CD4-positive, alpha-beta T cell treated with Interleukin-15 for 1 hour (primary cell): Measurements from ENCODE around the gene VPS9D1.

Source experiments
- DNase-seq: peaks from one replicate; pipeline ENCODE4 v3.0.0-alpha.2; 2020

Gene VPS9D1

DNA sequence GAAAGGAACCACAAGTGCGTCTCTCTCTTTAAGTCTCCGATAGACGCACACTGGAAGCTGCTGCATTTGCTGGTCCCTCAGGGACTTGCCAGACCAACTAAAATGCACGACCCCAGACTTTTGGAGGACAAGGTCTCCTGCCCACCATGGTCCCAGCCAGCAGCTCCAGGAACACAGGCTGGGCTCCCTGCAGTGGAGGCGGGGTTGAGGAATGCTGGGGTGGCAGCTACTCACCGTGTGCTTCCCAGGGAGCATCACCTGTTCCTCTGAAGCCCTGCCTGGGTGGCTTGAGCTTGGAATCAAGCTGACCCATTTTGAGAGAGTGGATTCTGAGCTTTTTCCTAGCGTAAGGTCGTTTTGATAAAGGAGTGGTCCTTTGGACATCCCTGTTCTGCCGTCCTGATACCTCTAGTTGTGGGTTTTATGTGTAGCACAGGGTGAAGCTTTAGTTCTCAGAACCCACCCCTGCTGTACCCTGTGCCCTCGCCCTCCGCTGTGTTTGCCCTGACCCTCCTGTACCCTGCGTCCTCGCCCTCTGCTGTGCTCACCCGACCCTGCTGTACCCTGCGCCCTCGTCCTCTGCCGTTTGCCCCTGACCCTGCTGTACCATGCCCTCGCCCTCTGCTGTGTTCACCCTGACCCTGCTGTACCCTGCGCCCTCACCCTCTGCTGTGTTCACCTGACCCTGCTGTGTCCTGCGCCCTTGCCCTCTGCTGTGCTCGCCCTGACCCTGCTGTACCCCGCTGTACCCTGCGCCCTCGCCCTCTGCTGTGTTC is 11.6 kb upstream of the VPS9D1 start:
- DNase-seq: no peak

DNA sequence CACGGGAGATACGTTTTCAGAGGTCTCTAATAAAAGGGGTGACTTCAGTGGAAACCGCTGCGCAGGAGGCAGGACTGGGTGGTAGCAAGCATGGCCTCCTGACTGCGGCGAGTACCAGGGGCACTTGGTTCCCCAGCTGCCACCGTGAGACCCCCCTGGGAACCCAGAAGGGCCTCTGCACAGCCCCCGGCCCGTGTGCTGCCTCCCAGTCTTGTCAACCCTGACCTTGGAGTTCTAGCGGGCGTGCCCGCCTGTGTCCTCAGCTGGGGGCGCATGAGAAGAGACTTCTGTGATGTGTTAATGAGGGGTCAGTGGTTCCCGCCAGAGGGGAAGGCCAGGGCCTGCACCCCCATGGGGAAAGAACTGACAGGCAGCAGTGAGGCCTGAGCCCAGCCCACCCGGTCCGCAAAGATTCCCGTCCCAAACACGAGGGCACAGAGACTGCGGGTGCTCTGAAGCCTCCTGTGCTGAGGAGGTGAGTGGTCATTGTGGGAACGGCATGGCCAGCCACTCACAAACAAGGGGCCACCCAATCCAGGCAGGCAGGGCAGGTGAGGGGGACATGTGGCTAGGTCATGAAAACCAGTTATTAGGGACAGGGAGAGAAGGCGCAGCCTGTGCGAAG is 10.0 kb upstream of the VPS9D1 start:
- DNase-seq: no peak

DNA sequence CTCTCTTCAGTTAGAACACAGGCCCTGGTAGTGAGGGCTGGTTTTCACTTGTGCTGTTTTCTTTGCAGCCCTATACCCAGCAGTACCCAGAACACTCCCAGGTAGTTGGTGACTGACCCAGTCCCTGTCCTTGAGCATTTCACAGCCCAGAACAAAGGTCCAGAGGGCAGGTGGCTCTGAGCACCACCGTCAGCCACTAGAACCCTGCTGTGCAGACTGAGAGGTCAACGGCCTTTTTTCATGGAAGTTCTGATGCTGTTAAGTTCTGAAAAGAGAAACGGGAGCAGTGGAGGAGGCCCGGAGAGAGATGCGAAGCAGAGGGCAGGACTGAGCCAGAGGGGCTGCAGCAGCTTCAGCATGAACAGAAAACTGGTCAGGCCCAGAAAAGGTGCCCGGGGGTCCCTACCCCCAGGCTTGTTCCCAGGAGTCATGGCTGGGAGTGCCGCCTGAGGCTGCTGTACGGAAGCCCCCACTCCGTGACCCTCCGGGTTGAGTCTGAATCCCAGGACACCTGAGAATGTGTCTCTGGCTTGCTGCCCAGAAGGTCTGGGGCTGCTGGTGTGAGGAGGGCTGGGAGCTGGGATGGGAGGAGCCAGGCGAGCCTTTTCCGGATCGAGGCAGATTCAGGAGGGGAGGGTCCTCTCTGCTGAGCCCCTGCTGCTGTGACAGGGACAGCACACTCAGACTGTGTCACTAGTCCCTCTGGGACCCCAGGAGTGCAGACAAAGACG is 9.3 kb upstream of the VPS9D1 start:
- no peak for DNase-seq

DNA sequence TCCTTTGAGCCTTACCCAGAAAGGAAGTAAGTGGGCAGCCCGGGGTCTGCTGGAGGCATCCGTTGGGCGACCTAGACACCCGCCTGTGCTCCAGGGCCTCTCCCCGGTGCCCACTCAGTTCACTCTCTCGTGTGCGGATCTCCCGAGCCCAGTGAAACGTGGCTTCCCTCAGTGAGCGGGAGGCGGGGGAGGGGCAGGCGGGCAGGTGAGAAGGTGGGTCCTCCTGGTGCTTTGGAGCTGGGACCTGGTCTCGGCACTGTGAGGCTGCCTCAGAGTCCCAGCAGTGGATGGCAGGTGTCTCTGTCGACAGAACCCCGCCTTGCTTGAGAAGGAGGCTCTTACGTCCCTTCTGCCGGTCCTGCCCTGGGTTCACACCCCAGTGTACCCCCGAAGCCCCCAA is 8.6 kb upstream of the VPS9D1 start:
- DNase-seq: no peak

DNA sequence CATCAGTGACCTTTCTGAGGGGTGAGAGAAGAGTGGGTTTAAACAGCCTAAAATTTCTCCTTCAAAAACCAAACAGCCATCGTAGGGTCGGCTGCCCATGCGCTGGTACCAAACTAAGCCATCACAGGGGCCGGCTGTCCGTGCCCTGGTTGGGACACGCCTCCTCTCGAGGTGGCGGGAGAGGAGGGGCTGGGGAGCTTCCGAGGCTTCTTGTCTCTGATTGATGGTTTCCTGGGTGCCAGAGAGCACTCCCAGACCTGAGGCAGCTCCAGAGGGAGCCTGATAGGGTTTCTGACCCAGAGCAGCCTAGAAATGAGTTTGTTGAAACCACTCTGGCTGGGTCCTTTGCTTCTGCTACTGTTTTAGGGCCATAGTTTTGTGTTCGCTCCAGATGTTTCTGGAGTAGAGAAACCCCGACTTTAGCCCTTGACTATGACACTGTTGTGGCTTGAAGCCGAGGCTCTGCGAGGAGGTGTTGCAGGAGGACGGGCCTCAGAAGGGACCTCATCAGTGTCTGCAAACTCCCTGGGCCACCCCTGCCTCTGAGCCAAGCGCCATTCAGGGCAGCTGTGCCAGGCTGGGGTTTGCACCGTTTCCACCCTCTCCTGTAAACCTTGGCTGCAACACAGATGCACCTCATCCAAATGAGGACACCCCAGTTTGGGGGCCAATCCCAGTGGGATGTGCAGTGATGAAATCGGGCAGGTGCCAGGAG is 6.9 kb upstream of the VPS9D1 start:
- no peak for DNase-seq

DNA sequence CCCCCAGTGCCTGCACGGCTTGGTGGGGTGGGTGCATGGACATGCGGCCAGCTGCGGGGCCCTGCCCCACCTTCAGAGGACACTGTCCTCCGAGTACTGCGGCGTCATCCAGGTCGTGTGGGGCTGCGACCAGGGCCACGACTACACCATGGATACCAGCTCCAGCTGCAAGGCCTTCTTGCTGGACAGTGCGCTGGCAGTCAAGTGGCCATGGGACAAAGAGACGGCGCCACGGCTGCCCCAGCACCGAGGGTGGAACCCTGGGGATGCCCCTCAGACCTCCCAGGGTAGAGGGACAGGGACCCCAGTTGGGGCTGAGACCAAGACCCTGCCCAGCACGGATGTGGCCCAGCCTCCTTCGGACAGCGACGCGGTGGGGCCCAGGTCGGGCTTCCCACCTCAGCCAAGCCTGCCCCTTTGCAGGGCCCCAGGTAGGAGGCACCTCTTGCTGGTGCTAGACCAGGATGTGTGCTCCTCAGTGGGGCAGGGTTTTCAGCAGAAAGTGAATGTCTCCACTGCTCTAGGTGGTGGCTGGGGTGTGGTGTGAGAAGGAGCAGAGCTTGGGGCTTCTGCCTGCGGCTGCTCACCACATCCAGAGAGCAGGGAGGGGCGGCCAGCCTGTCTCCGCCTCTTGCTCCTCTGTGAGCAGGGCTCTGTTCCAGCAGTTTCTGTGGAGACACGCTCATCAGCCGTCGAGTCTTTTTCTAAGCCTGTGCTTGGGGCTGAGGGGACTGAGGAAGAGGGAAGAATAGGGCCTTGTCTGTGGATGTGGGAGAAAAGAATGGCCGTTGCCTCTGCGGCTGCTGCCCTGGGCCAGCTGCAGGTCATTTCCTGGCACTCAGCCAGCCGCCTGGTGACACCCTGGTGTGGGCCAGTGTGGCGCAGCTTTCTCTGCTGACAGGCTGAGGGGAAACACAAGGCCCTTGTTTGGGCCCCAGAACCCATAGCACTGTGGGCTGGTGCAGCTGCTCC is 2.9 kb upstream of the VPS9D1 start:
- peak; percentile 86 for DNase-seq

DNA sequence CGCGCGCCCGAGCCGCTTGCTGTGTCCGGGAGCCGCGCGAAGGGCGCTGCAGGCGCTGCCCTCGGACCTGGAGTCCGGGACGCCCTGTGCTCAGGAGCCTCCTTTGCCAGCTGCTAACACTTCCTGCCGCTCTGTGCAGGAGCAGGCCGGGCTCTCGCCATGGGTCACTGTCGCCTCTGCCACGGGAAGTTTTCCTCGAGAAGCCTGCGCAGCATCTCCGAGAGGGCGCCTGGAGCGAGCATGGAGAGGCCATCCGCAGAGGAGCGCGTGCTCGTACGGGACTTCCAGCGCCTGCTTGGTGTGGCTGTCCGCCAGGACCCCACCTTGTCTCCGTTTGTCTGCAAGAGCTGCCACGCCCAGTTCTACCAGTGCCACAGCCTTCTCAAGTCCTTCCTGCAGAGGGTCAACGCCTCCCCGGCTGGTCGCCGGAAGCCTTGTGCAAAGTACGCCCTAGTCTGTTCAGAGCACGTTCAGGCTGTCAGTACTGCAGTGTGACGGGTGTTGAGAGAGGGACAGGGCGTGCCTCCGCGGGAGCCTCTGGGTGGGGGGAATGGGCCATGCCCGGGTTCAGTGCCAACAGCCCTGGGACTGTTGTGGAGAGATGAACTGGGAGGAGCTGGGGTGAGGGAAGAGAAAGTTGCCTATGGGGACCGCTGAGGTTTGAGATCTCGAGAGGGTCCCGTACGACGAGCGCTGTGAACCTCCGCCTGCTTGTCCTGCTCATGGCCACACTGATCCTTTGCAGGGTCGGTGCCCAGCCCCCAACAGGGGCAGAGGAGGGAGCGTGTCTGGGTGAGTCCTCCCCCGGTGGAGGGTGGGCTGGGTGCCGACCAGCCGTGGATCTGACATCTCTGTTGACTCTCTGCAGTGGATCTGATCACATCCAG is 1.9 kb upstream of the VPS9D1 start:
- peak; percentile 86 for DNase-seq

DNA sequence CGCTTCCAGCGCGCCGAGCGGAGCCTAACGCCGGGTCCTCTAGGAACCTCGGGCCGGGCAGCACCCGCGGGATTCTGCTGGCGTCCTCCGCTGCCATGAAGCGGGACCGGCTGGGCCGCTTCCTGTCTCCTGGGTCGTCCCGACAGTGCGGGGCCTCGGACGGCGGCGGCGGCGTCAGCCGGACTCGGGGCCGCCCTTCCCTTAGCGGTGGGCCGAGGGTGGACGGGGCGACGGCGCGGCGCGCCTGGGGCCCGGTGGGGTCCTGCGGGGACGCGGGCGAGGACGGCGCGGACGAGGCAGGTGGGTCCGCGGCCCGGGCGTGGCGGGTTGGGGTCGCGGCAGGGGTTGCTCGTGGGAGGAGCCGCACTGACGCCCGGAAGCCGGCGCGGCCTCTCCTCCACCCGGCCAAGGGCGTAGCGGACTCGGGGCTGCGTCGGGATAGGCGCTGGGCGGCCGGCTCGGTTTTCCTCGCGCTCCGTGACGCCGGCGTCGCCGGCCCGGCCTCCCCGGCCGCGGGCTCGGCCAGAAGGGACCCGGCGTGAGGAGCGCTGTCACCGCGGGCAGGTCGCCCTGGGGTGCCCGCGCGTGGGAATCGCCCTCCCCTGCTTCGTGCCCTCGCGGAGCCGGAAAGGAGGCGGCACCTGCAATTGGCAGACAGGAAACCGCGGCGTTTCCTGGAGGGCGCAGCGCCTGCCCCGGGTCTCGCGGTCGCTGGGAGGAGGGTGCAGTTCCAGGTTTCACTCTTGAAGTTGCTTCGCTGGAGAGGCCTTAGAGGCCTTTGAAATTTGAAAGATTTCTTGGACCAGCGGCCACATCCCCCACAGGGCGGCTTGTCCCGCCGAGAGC is 1.1 kb upstream of the VPS9D1 start:
- DNase-seq: peak; percentile 91

DNA sequence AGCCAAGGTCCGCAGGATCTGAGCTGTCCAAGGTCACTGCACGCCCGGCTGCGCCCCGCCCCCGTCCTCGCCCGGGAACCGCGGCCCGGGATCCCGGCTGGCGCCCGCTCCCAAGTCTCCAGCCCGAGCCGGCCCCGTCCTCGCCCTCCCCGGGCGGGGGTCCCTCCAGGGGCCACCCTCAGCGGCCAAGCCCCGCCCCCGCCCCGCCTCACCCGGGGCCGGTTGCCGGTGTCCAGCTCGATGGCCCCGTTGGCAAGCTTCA is 216 bp downstream of the VPS9D1 start:
- DNase-seq: no peak

DNA sequence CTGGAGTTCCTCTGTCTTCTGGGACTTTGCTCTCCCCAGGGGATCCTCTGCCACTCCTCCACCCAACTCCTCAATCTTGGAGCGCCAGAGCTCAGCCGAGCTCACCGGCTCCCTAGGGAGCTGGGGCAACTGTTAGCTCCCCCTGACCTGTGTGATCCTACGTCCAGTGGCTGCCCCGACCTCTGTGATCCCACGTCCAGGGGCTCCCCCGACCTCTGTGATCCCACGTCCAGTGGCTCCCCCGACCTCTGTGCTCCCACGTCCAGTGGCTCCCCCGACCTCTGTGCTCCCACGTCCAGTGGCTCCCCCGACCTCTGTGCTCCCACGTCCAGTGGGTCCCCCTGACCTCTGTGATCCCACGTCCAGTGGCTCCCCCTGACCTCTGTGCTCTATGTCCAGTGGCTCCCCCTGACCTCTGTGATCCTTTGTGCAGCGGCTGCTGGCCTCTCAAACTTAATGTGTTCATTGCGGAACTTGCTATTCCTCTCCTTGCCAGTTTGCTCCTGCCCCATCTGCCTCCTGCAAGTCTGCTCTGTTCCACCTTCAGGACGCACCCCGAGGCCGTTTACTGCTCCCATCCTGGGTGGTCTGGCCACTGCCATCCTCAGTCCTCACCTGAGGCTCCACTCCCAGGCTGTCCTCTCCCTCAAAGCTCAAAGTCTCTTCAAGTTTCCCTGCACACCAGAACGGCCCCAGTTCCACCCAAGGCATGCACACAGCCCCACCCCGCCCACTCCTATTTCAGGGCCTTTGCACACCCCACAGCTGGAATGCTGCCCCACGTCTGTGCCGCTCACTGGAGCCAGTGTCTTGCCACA is 2.8 kb downstream of the VPS9D1 start:
- no peak for DNase-seq

DNA sequence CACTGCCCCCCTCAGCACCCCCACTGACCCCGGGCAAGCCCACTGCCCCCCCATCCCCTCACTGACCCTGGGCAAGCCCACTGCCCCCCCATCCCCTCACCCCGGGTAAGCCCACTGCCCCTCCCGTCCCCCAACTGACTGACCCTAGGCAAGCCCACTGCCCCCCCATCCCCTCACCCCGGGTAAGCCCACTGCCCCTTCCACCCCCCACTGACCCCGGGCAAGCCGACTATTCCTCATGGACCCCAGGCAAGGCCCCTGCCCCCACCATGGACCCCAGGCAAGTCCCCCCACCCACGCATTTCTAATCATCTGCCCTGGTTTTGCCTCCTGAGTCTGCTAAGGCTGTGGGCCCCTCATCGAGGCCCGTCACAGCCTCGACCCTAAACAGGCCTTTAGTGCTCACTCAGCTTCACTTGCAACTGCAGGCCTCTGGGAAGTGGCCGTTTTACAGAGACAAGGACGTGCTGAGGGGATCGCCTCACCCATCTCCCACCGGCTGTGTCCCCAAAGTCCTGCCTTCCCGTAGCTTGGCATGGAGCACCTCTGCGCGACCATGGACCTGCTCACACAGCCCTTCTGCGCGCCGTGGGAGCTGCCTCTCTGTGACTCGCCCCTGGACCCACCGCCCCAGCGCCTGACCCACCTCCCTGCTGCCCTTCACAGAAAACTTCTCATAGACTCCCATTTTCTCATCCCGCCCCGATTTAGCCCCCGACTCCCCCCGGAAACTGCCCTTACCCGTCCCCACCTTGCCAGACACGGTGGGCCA is 3.6 kb downstream of the VPS9D1 start:
- DNase-seq: no peak

DNA sequence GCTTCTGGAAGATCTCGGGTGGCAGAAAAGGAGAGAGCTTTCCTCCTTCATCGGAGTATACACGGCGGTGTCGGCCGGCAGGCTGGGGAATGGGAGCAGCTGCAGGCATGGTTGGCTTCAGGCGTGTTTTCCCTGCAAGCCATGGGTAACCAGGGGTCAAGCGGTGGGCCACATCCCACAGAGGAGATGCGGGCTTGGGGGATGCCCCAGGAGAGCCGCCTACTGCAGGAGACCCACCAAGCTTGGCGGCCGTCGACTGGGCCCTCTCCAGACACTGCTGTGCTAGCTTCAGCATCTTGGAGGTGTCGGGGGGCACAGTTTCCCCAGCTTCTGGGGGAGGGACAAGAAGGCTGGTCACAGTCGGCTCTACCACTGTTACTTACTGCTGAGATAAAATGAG is 4.2 kb downstream of the VPS9D1 start:
- DNase-seq: no peak

DNA sequence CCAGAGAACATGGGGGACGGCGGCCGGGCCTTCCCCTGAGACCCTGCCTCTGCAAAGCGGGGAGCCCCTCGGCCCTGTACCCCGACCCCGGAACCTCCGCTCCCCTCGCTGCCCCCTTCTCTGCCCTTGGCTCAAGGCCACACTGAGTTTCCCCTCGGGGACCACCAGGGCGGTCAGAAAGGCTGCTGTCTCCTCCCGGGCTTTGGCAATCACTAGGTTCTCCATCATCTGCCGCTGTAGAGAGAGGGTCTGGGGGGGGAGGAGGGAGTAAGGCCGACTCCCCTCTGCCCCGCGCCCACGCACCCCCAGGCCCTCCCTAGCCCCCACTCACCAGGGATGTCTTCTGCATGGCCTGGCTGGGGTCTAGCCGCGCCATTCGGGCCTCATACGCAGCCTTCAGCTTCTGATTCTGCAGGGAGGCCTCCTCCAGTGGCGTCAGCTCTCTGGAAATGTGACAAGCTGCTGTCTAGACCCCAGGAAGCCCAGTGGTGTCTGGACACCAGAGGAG is 8.4 kb downstream of the VPS9D1 start:
- no peak for DNase-seq

DNA sequence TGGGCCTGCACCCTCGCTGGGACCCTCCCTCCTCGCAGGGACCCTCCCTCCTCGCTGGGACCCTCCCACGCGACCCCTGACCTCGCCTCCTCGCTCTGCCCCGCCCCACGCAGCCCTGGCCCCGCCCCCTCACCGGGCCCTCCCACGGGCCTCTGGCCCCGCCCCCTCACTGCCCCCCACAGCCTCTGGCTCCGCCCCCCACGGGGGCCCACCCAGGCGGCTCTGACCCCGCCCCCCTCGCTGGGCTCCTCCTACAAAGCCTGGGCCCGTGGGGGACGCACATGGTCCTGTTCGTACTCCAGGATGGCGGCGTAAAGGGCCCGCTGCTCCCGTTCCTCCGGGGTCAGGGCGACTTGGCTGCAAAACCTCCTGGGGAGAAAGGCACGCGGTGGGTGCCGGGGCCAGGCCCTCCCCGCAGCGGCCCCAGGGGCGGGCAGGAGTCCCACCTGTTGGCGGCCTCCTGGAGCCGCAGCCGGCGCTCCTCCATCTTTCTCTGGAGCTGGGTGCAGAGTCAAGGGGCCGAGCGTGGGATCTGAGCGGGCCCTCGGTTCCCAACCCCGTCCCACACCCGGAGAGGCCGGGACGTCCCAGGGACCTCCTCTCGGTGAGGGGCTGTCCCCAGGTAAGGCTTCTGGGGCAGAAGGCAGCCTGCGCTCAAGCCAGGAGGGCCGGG is 9.0 kb downstream of the VPS9D1 start:
- peak; percentile 74 for DNase-seq

DNA sequence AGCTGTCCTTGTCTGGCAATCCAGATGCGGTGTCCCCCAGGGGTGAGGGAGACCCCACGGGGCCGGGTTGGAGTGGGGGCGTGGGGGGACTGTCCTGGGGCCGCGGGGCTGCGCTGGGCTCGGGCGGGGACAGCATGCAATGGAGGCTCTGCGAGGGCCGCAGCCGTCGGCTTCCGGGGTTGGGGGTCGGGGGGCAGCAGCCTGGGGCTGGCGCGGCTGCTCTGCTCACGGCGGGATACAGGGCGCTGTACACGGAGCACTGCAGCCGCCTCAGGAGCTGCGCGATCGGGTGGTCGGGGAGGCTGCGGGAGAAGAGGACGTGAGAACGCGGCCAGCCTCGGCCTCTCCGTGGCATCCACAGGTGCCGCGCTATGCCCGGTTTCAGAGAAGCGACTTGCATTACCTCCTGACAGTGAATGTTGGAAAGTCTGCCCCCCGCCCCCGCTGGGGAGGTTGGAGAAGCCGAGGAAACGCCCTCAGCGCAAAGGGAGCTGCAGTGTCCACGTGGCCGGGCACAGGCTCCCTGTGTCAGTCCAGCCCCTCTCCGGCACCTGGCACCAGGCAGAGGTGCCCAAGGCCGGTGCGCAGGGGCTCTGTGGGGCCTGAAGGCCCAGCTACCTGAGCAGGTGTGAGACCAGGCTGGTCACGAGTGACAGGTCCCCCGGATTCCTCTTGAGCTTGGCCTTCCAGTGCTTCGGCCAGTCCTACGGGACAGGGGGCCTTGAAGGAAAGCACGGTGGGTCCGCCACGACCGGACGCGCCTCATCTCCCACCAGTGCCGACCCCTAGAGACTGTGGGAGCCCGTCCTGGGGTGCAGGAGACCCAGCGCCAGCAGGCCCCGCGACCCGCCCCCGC is 9.8 kb downstream of the VPS9D1 start:
- DNase-seq: no peak

DNA sequence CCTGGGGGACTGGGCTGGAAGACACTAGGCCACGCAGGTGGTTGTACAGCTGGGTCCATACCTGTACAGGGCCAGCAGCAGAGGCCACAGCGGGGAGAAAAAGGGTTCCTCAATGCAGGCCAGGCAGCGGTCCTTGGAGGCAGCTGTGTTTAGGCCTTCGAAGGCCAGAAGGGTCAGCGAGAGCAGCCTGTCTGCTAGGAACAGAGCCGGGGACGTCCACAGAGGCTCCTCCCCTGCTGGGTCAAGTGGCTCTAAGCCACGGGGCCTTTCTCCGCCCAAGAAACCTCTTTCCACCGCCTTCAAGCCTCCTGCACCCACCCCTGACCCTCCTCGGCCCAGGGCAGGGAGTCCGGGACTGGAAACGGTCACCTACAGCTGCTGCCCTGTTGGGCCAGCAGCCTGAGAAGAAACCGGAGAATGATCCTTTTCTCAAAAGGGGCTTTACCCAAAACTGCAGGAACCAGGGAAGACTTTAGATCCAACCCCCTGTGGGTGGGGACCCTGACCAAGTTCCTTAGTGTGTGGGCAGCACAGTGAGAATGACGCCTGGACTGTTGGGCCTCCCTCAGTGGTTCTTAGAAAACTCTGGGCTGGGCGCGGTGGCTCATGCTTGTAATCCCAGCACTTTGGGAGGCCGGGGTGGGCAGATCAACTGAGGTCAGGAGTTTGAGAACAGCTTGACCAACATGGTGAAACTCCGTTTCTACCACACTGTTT is 10.8 kb downstream of the VPS9D1 start:
- DNase-seq: no peak
